Spleen (tissue), 11 donors: ENCODE data around the gene MEIS1. TPM values are rescaled to one million over a fixed set of nuclear protein-coding genes. Genes with fewer than 3 reads are reported as not detected.

Experiments
- DNase-seq: peaks from one replicate; pipeline ENCODE4 v3.0.0-alpha.2; 2020
- H3K27ac ChIP-seq, 8 donors: fragments of 200-600 bp; sonication (generic) in 7 of 8; 1 replicate in 4 of 8; 2 replicates in 4 of 8; pipeline versions ENCODE4 v1.5.0 to v1.8.0; 2016 to 2021; ENCODE audit warnings: inconsistent platforms in 4 of 8, mild to moderate bottlenecking in 4 of 8, moderate library complexity in 1 of 8
- H3K27me3 ChIP-seq, 7 donors: fragments of 200-600 bp; sonication (generic) in 6 of 7; replicated peaks in 1 of 7; 1 replicate in 4 of 7; 2 replicates in 3 of 7; pipeline versions ENCODE4 v1.5.0 to v1.8.0; 2016 to 2021; ENCODE audit warnings: inconsistent platforms in 3 of 7, mild to moderate bottlenecking in 1 of 7
- H3K36me3 ChIP-seq, 6 donors: fragments of 200-600 bp; sonication (generic) in 5 of 6; 1 replicate in 4 of 6; 2 replicates in 2 of 6; pipeline versions ENCODE4 v1.5.0 to v1.8.0; 2016 to 2021; ENCODE audit warnings: inconsistent platforms in 2 of 6
- H3K4me1 ChIP-seq, 6 donors: fragments of 200-600 bp; sonication (generic) in 5 of 6; 1 replicate in 3 of 6; 2 replicates in 3 of 6; pipeline versions ENCODE4 v1.5.0 to v1.8.0; 2016 to 2021; ENCODE audit warnings: inconsistent platforms in 3 of 6
- H3K4me3 ChIP-seq, 8 donors: fragments of 200-600 bp; sonication (generic) in 7 of 8; 1 replicate in 4 of 8; 2 replicates in 4 of 8; pipeline versions ENCODE4 v1.5.0 to v1.8.0; 2016 to 2021; ENCODE audit warnings: inconsistent platforms in 4 of 8, mild to moderate bottlenecking in 4 of 8, moderate library complexity in 2 of 8
- H3K9me3 ChIP-seq, 8 donors: fragments of 200-600 bp; sonication (generic) in 7 of 8; 1 replicate in 4 of 8; 2 replicates in 4 of 8; pipeline versions ENCODE4 v1.5.0 to v1.8.0; 2016 to 2021; ENCODE audit warnings: inconsistent platforms in 4 of 8
- CTCF ChIP-seq, 11 experiments: fragments of 200-600 bp in 7 of 11; fragments of 450-650 bp in 4 of 11; sonication (generic) in 4 of 11; IDR thresholded peaks in 8 of 11; conservative IDR thresholded peaks in 3 of 11; 1 replicate in 7 of 11; 2 replicates in 4 of 11; pipeline versions ENCODE4 v1.4.0 to v1.8.0; 2016 to 2021; ENCODE audit warnings: antibody characterized with exemption in 11 of 11, inconsistent platforms in 4 of 11, mild to moderate bottlenecking in 1 of 11
- POLR2A ChIP-seq, 3 donors: fragments of 450-650 bp; IDR thresholded peaks; one replicate each; pipeline ENCODE4 v1.5.1; 2017; ENCODE audit warnings: antibody characterized with exemption in 3 of 3, mild to moderate bottlenecking in 1 of 3
- POLR2AphosphoS5 ChIP-seq, 3 donors: sonication (generic); formaldehyde crosslinking; IDR thresholded peaks; one replicate each; pipeline ENCODE4 v1.5.1; 2017; ENCODE audit warnings: antibody characterized with exemption in 3 of 3
- WGBS, 5 donors: extraction: QIAGEN DNeasy Blood & Tissue Kit in 3 of 5; methylation state at CpG; one replicate each; pipeline versions ENCODE4 v1.1.5 to v1.1.7; 2013 to 2018; 5-methylcytosine and 5-hydroxymethylcytosine counted together
- intact Hi-C: fragments of 100-400 bp; cut with DNase I; formaldehyde crosslinking; loops from one replicate; pipeline ENCODE4 v1.15.0; 2023; ENCODE audit warnings: low total_unique reads
- polyA plus RNA-seq, 3 donors: library from polyadenylated mRNA; stranded (reverse); fragments of 200-250 nt; gene quantifications; one replicate each; pipeline ENCODE4 v1.2.1, GENCODE V29; 2013
- total RNA-seq, 7 donors: library from RNA; depleted of rRNA in 3 of 7; stranded (reverse); fragments of >200 nt in 3 of 7; fragmentation: NEBNext Ultra II Directional in 4 of 7; extraction: Animal tissue kit (Norgen Biotek cat#: 25700) in 4 of 7; gene quantifications; one replicate each; pipeline versions ENCODE4 v1.1.0 to v1.2.1, GENCODE V29; 2016 to 2021
- donor health status: healthy with polysubstance abuse.
- donor health status: DM: no; HTN: no; CAD: no; lungs with moderate emphysema.
- donor health status: DM: no; HTN: no; CAD: no.
- donor health status: Bipolar disorder and iron deficiency.
- donor health status: healthy.
- donor health status: DM: no; HTN: no; CAD: no.
- donor health status: DM: yes; HTN: yes; CAD: no.

MEIS1 gene
- total and polyA plus RNA-seq, 10 donors = 13.1 to 81.4 (median 28.2) TPM

GRCh38 chr2:66488946-66489345 is 54.0 kb downstream of the MEIS1 start:
- DNase-seq = no peak
- Histone ChIP-seq H3K4me1 (peaks cover 0 to 35% (median 11%) of the 10 kb centered on the region in 6 donors), H3K27ac (no peak overlapping the region), H3K27me3 (no peaks in the 10 kb centered on the region), H3K4me3 (no peak overlapping the region), H3K36me3 (no peaks in the 10 kb centered on the region), H3K9me3 (peaks cover 0 to 4% (median 0%) of the 10 kb centered on the region in 8 donors)
- WGBS, 5 donors = 73 to 81% (median 80%) methylated on average over 1 of the region's 1 CpG
- no peak for TF ChIP-seq POLR2AphosphoS5 (IDR thresholded peaks at IDR 0.05)
- TF ChIP-seq POLR2A (IDR thresholded peaks at IDR 0.05) = no peak
- TF ChIP-seq CTCF (IDR thresholded peaks at IDR 0.05 in 8 of 11, conservative IDR thresholded peaks at IDR 0.05 in 3 of 11) = no peak
- intact Hi-C loops = no loop called here

- Histone ChIP-seq H3K4me3 (no peak overlapping the region), H3K27ac (no peak overlapping the region), H3K36me3 (no peaks in the 10 kb centered on the region), H3K27me3 (no peaks in the 10 kb centered on the region), H3K9me3 (peaks cover 0 to 4% (median 0%) of the 10 kb centered on the region in 8 donors), H3K4me1 (peaks cover 0 to 40% (median 12%) of the 10 kb centered on the region in 6 donors)
- DNase-seq = no peak
- intact Hi-C loops = no loop called here
- TF ChIP-seq CTCF (IDR thresholded peaks at IDR 0.05 in 8 of 11, conservative IDR thresholded peaks at IDR 0.05 in 3 of 11) = no peak
- TF ChIP-seq POLR2AphosphoS5 (IDR thresholded peaks at IDR 0.05) = no peak
- TF ChIP-seq POLR2A (IDR thresholded peaks at IDR 0.05) = no peak
- WGBS, 5 donors = 11 to 33% (median 12%) methylated on average over 1 of the region's 1 CpG
These were observed 54.5 kb downstream of the MEIS1 start for GRCh38 chr2:66489436-66489835.

- no peak for DNase-seq
- no peak overlapping the region for H3K27ac ChIP-seq
- no peaks in the 10 kb centered on the region for H3K36me3 ChIP-seq
- no peaks in the 10 kb centered on the region for H3K9me3 ChIP-seq
- H3K4me1 ChIP-seq = peaks cover 0 to 51% (median 14%) of the 10 kb centered on the region in 6 donors
- intact Hi-C loops = no loop called here
- H3K27me3 ChIP-seq = no peaks in the 10 kb centered on the region
- no peak for TF ChIP-seq CTCF (IDR thresholded peaks at IDR 0.05 in 8 of 11, conservative IDR thresholded peaks at IDR 0.05 in 3 of 11)
- no peak for TF ChIP-seq POLR2AphosphoS5 (IDR thresholded peaks at IDR 0.05)
- TF ChIP-seq POLR2A (IDR thresholded peaks at IDR 0.05) = no peak
- no peak overlapping the region for H3K4me3 ChIP-seq
- WGBS, 5 donors = 12 to 24% (median 15%) methylated on average over 3 of the region's 3 CpGs
These were observed 55.7 kb downstream of the MEIS1 start for GRCh38 chr2:66490588-66491001.

- Histone ChIP-seq H3K9me3 (no peaks in the 10 kb centered on the region), H3K4me1 (peaks cover 0 to 66% (median 15%) of the 10 kb centered on the region in 6 donors), H3K36me3 (no peaks in the 10 kb centered on the region), H3K27me3 (no peaks in the 10 kb centered on the region), H3K27ac (no peak overlapping the region), H3K4me3 (no peak overlapping the region)
- TF ChIP-seq POLR2A (IDR thresholded peaks at IDR 0.05) (no peak), CTCF (IDR thresholded peaks at IDR 0.05 in 8 of 11, conservative IDR thresholded peaks at IDR 0.05 in 3 of 11) (no peak), POLR2AphosphoS5 (IDR thresholded peaks at IDR 0.05) (no peak)
- WGBS, 5 donors = 35 to 59% (median 49%) methylated on average over 6 of the region's 6 CpGs
- intact Hi-C loops = no loop called here
- DNase-seq = no peak
These were observed 59.8 kb downstream of the MEIS1 start for GRCh38 chr2:66494708-66495107.
